ENCODE measurements around the gene UBE2R2.
"Not testable (repeated sequence)": the region's sequence is repeated elsewhere in the genome, so short reads cannot be mapped to it uniquely, and the experiment has no call there.

The UBE2R2 gene

GRCh38 chr9:33815781-33816180 is 1.2 kb upstream of the UBE2R2 start:
- Mint-ChIP-seq H3K36me3 (ENCODE audit: low read depth) (peaks cover 14% of the 10 kb centered on the region), H3K9me3 (no peaks in the 10 kb centered on the region), H3K4me3 (peak overlapping the region; percentile 78), H3K27ac (peak overlapping the region; percentile 92), H3K27me3 (no peaks in the 10 kb centered on the region), H3K4me1 (ENCODE audit: low read depth) (peaks cover 55% of the 10 kb centered on the region)

- H3K27ac Mint-ChIP-seq, result peak overlapping the region; percentile 98
- no peaks in the 10 kb centered on the region for H3K9me3 Mint-ChIP-seq
- peaks cover 14% of the 10 kb centered on the region for H3K36me3 Mint-ChIP-seq (ENCODE audit: low read depth)
- H3K4me1 Mint-ChIP-seq (ENCODE audit: low read depth), result peaks cover 61% of the 10 kb centered on the region
- peak overlapping the region; percentile 99 for H3K4me3 Mint-ChIP-seq
- no peaks in the 10 kb centered on the region for H3K27me3 Mint-ChIP-seq
Observed at GRCh38 chr9:33817327-33818166, 587 bp downstream of the UBE2R2 start.

DNA sequence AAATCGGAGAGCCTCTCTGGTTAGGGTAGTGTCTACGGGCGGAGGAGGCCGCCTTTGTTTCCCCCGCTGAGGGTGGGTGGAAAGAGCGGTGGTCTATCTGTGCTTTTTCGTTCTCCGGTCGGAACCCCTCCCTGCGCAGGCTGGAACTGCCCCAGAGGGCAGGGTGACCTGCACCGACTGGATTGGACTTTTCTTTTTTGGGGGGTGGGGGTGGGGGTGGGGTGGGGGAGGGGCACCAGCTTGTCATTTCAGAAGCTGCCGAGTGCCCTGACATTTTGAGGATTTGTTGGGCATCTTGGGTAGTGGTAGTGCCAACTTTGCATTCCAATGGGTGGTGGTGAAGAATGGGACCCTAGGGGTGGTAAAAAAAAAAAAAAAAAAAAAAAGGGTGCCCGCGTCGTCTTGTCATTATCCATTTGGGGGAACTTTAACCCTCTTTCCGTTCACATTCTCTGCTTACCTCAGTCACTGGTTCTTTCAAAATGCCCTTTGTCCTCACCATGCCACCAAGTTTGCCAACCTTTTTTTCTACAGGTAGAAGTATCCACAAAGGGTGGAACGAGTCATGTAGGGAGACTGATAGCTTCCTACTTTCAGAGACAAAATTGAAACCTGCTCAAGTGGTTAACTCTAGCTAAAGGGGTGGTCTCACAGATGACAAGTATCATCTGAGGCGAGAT is 1.3 kb downstream of the UBE2R2 start:
- Mint-ChIP-seq H3K27me3 (no peaks in the 10 kb centered on the region), H3K4me3 (peak overlapping the region; percentile 99), H3K4me1 (ENCODE audit: low read depth) (peaks cover 63% of the 10 kb centered on the region), H3K9me3 (no peaks in the 10 kb centered on the region), H3K36me3 (ENCODE audit: low read depth) (peaks cover 14% of the 10 kb centered on the region), H3K27ac (peak overlapping the region; percentile 98)

DNA sequence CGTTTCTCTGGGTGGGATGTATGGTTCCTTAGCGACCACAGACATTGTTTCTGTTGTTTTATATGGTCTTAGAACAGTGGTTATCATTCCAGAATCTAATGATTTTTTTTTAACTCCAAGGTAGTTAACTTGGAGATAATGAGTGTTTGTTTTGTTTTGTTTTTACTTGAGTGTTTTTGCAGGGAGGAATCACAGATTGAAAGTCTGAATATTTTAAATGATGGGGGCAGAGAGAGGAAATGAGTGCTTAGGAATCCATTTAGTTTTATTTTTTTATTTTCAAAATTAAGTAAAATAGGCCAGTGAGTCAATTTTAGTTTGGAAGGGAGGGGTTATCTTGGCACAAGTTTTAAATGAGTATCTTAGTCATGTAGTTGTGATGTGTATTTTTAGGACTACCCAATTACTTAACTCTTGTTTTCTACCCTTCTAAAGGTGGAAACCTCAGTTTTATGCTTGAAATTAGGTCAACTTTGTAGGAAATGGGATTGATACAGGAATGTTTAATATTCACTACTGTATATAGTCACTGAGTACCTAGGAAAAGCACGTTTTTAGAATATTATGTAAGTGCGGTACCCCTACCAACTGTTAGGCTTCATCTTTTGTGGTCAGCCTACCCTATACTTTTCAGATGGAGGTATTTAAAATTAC is 2.0 kb downstream of the UBE2R2 start:
- Mint-ChIP-seq H3K27me3 (no peaks in the 10 kb centered on the region), H3K4me3 (peak overlapping the region; percentile 99), H3K36me3 (ENCODE audit: low read depth) (peaks cover 18% of the 10 kb centered on the region), H3K27ac (peak overlapping the region; percentile 98), H3K4me1 (ENCODE audit: low read depth) (peaks cover 65% of the 10 kb centered on the region), H3K9me3 (no peaks in the 10 kb centered on the region)

- Mint-ChIP-seq H3K4me1 (ENCODE audit: low read depth) (peaks cover 53% of the 10 kb centered on the region), H3K36me3 (ENCODE audit: low read depth) (peaks cover 19% of the 10 kb centered on the region), H3K27me3 (no peaks in the 10 kb centered on the region), H3K4me3 (peak overlapping the region; percentile 99), H3K9me3 (no peaks in the 10 kb centered on the region), H3K27ac (peak overlapping the region; percentile 51)
Observed at GRCh38 chr9:33820231-33820745, 3.3 kb downstream of the UBE2R2 start.

DNA sequence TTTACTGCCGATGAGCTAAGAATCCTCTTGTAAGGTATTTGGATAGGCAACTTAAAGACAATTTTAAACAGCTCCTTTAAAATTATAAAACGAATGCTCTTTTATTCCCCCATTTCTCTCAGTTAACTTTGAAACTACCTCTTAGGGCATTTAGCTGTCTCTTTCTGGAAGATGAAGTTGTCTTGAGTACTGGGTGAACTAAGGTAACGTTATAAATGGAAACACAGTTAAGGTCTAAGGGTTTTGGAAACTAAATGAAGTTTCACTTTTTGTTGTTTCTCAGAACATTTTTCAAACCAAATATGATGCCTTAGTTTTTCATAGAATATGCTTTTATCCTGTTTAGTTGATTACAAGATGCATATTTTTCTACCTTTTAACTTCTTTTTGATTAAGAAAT is 6.8 kb downstream of the UBE2R2 start:
- Mint-ChIP-seq H3K36me3 (ENCODE audit: low read depth) (peaks cover 22% of the 10 kb centered on the region), H3K27ac (no peak overlapping the region), H3K27me3 (no peaks in the 10 kb centered on the region), H3K4me1 (ENCODE audit: low read depth) (peaks cover 34% of the 10 kb centered on the region), H3K9me3 (no peaks in the 10 kb centered on the region), H3K4me3 (no peak overlapping the region)

- H3K9me3 Mint-ChIP-seq; H3K27ac Mint-ChIP-seq; H3K27me3 Mint-ChIP-seq; H3K4me1 Mint-ChIP-seq (ENCODE audit: low read depth); H3K4me3 Mint-ChIP-seq: not testable (repeated sequence)
- peaks cover 13% of the 10 kb centered on the region for H3K36me3 Mint-ChIP-seq (ENCODE audit: low read depth)
Observed at GRCh38 chr9:33827285-33827684, 10.3 kb downstream of the UBE2R2 start.

GRCh38 chr9:33829641-33830230 is 12.8 kb downstream of the UBE2R2 start:
- H3K36me3 Mint-ChIP-seq (ENCODE audit: low read depth), result peaks cover 13% of the 10 kb centered on the region
- H3K27me3 Mint-ChIP-seq; H3K9me3 Mint-ChIP-seq; H3K27ac Mint-ChIP-seq; H3K4me3 Mint-ChIP-seq; H3K4me1 Mint-ChIP-seq (ENCODE audit: low read depth): not testable (repeated sequence)

DNA sequence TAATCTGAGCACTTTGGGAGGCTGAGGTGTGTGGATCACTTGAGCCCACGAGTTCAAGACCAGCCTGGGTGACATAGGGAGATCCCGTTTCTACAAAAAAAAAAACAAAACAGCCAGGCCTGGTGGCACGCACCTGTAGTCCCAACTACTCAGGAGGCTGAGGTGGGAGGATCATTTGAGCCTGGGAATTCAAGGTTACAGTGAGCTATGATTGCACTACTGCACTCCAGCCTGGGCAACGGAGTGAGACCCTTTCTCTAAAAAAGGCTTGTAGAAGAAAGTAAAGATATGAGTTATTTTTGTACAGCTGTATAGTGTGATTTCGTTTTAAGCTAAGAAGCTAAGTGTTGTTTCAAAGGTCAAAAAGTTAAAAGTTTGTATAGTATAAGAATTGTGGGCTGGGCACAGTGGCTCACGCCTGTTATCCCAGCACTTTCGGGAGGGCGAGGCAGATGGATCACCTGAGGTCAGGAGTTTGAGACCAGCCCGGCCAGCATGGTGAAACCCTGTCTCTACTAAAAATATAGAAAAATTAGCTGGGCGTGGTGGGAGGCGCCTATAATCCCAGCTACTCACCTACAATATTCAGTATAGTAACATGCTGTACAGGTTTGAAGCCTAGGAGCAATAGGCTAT is 18.8 kb downstream of the UBE2R2 start:
- Mint-ChIP-seq H3K27me3 (no peaks in the 10 kb centered on the region), H3K4me3 (no peak overlapping the region), H3K36me3 (ENCODE audit: low read depth) (peaks cover 11% of the 10 kb centered on the region), H3K9me3 (no peaks in the 10 kb centered on the region), H3K4me1 (ENCODE audit: low read depth) (peaks cover 45% of the 10 kb centered on the region), H3K27ac (peak overlapping the region; percentile 56)

DNA sequence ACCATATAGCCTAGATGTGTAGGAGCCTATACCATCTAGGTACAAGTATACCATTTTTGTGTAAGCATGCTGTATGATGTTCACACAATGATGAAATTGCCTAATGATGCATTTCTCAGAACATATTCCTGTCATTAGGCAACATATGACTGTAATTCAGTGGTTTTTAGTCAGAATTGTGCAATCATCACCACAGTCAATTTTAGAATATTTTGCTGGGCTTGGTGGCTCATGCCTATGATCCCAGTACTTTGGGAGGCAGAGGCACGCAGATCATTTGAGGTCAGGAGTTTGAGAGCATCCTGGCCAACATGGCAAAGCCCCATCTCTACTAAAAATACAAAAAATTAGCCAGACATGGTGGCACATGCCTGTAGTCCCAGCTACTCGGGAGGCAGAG is 19.3 kb downstream of the UBE2R2 start:
- H3K27me3 Mint-ChIP-seq, H3K4me3 Mint-ChIP-seq, H3K9me3 Mint-ChIP-seq: not testable (repeated sequence)
- peaks cover 11% of the 10 kb centered on the region for H3K36me3 Mint-ChIP-seq (ENCODE audit: low read depth)
- H3K27ac Mint-ChIP-seq, result peak overlapping the region; percentile 63
- peaks cover 46% of the 10 kb centered on the region for H3K4me1 Mint-ChIP-seq (ENCODE audit: low read depth)

- H3K27me3 Mint-ChIP-seq, result no peaks in the 10 kb centered on the region
- H3K4me1 Mint-ChIP-seq (ENCODE audit: low read depth), result peaks cover 54% of the 10 kb centered on the region
- H3K4me3 Mint-ChIP-seq, result no peak overlapping the region
- H3K36me3 Mint-ChIP-seq (ENCODE audit: low read depth), result peaks cover 11% of the 10 kb centered on the region
- H3K9me3 Mint-ChIP-seq, result no peaks in the 10 kb centered on the region
- H3K27ac Mint-ChIP-seq, result no peak overlapping the region
Observed at GRCh38 chr9:33837138-33837537, 20.2 kb downstream of the UBE2R2 start.

DNA sequence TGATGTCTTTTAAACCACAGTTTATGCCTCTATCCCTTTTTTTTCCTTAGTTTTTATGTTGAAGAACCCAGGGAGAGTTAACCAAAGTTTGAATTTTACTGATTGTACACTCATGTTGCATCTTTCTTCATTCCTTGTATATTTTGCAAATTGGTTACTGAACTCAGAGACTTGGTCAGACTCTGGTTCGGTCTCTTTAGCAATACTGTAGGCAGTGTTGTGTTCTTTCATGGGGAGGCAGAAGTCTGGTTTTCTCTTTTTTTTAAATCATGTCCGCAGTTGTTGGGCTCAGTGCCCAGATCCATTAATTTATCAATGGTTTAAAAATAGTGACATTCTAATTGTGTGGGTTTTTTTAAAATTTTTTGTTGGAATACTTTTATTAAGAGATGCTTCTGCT is 23.4 kb downstream of the UBE2R2 start:
- Mint-ChIP-seq H3K4me1 (ENCODE audit: low read depth) (peaks cover 55% of the 10 kb centered on the region), H3K36me3 (ENCODE audit: low read depth) (peaks cover 6% of the 10 kb centered on the region), H3K9me3 (no peaks in the 10 kb centered on the region), H3K27me3 (no peaks in the 10 kb centered on the region), H3K27ac (no peak overlapping the region), H3K4me3 (no peak overlapping the region)

- no peak overlapping the region for H3K27ac Mint-ChIP-seq
- no peak overlapping the region for H3K4me3 Mint-ChIP-seq
- H3K9me3 Mint-ChIP-seq, result no peaks in the 10 kb centered on the region
- H3K36me3 Mint-ChIP-seq (ENCODE audit: low read depth), result peaks cover 7% of the 10 kb centered on the region
- peaks cover 48% of the 10 kb centered on the region for H3K4me1 Mint-ChIP-seq (ENCODE audit: low read depth)
- no peaks in the 10 kb centered on the region for H3K27me3 Mint-ChIP-seq
Observed at GRCh38 chr9:33843312-33843961, 26.5 kb downstream of the UBE2R2 start.

GRCh38 chr9:33846231-33846630 is 29.3 kb downstream of the UBE2R2 start:
- Mint-ChIP-seq H3K36me3 (ENCODE audit: low read depth) (peaks cover 4% of the 10 kb centered on the region), H3K4me3 (no peak overlapping the region), H3K27me3 (no peaks in the 10 kb centered on the region), H3K27ac (no peak overlapping the region), H3K9me3 (no peaks in the 10 kb centered on the region), H3K4me1 (ENCODE audit: low read depth) (peaks cover 48% of the 10 kb centered on the region)
